8988T (cell line): Measurements from ENCODE around the gene AP3D1.
A peak's percentile ranks its signal among the peaks of the same experiment; 100 is the strongest.
"Not testable (repeated sequence)": the region's sequence is repeated elsewhere in the genome, so short reads cannot be mapped to it uniquely, and the experiment has no call there.

Experiments
- DNase-seq: peaks from one replicate; pipeline ENCODE4 v3.0.0; 2011

AP3D1 gene

DNA sequence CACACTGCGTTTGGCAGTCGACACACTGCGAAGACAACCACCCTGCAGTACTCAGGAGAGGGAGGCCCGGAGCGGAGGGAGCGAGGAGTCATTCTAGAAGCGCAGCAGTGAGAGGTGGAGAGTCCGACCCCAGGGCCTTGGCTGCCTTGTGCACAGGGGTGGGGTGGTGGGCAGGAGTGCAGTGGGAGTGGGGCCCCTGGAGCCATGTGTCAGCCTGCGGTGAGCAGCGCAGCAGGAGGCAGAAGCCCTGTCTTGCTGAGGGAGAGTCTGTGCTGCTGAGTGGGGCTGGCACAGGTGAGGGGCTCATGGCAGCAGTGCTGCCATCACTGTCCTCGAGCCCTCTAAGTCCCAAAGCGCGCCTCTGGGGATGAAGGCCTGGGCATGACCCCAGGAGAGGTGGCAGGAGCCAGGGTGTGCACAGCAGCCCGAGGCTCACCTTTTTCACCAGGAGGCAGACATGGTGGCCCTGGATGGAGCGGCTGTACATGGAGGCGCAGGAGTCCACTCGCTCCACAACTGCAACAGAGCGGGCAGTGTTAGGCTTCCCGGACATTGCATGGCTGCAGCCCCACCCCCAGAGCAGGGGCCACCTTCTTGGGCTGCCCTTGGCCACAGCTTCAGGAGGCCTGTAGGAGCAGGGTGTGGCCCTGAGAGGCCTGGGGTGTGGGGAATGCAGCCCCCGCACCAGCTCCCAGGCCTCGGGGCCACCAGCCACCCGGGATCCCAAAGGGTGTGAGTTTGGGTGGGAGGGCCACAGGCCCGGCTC, 42.9 kb downstream of the AP3D1 start:
- no peak for DNase-seq

DNA sequence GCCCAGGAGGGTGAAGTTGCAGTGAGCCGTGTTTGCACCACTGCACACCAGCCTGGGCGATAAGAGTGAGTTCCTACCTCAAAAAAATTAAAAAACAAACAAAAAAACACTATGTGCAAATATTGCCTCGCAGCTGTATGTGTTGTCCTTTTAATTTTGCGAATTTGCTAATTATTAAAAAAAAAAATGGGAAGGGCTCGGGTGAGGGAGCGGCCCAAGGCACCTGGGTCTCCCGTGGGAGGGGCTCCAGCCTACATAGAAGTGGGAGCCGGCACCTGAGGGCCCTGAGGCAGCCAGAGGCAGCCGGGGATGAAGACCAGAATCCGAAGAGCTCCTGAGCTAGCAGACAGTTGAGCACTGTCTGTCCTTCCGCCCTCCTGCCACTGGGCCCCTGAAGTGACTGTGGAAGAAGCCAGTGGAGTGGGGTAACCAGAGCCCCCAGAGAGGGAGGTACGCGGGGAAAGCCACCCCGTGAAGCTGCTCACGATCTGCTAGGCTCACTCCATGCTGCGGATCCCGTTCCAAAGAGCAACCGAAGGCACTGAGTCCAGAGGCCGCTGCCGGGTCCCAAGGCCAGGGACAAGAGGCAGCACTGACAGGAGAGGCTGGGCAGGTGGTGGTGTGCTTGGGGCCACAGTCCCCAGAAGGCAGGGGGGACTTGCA, 48.2 kb downstream of the AP3D1 start:
- DNase-seq = no peak

- no peak for DNase-seq
Observed at GRCh38 chr19:2101417-2102335, 49.7 kb downstream of the AP3D1 start.

GRCh38 chr19:2100719-2101061, 50.7 kb downstream of the AP3D1 start:
- DNase-seq = no peak

DNA sequence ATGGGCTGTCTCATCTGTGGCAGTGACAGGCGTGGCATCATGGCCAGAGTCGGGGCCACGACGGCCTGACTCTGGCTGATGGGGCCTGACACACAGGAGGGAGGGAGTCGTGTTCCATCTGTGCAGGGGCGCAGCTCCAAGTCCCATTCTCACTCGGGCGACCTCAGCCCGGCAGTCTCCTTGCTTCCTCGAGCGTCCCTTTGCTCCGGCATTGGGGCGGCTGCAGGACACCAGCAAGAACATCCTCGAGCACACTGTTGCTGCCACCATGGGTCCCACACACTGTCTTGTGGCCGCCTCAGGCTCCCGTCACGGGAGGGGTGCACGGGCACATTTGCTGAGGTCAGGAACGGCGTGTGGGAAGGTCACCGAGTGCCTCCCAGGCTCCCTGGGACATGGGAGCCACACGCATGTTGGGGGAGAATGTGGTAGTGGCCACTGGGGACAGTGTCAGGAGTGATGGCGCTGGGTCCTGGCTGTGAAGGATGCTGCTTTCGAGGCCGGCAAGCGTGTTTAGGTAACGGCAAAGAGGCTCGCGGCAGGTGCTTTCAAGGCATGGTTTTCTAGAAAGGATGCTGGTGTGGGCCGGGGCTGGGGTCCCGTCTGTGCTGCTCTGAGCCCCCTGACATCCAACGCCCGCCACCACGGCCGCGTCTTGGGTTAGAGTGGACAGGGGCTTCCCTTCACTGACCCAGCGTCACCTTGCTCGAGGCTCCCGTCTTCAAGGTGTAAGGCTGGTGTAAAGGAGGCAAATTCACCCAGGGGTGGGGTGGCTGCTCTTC, 51.2 kb downstream of the AP3D1 start:
- DNase-seq = no peak

DNA sequence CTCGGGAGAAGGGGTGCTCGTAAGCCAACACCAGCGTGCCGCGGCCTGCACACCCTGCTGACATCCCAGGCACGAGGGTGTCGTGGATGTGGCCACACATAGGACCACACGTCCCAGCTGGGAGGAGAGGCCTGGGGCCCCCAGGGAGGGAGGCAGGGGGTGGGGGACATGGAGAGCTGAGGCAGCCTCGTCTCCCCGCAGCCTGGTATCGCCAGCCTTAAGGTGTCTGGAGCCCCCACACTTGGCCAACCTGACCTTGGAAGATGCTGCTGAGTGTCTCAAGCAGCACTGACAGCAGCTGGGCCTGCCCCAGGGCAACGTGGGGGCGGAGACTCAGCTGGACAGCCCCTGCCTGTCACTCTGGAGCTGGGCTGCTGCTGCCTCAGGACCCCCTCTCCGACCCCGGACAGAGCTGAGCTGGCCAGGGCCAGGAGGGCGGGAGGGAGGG, 52.3 kb downstream of the AP3D1 start:
- DNase-seq = no peak

DNA sequence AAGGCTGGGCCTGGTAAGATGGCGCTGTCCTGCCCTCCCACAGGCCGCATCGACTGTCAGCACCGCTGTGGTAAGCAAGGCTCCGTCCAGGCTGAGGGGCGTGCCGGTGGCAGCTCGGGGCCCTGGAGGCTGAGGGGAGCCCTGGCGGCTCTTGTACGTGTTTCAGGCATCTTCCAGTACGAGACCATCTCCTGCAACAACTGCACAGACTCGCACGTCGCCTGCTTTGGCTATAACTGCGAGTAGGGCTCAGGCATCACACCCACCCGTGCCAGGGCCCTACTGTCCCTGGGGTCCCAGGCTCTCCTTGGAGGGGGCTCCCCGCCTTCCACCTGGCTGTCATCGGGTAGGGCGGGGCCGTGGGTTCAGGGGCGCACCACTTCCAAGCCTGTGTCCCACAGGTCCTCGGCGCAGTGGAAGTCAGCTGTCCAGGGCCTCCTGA, 53.5 kb downstream of the AP3D1 start:
- DNase-seq = no peak

GRCh38 chr19:2097203-2097885, 54.0 kb downstream of the AP3D1 start:
- no peak for DNase-seq

DNA sequence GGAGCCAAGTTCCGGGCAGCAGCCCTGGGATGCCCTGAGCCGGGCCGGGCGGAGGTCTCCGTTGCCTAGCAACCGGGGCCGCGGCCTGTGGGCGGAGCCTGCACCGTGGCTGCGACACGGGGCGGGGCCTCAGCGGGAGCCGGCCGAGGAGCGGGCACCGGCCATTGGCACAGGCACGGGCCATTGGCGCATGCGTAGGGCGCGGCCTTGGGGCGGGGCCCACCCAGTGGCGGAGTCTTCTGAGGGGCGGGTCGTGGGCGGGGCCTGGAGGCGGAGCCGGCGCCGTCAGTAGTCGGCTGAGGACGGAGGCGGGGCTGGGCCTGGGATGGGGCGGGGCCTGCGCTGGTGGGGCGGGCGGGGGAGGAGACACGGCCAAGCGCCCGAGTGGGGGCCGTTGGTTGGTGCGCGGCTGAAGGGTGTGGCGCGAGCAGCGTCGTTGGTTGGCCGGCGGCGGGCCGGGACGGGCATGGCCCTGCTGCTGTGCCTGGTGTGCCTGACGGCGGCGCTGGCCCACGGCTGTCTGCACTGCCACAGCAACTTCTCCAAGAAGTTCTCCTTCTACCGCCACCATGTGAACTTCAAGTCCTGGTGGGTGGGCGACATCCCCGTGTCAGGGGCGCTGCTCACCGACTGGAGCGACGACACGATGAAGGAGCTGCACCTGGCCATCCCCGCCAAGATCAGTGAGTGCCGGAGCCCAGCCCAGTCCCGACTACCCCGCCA, 54.7 kb downstream of the AP3D1 start, which contains the start of gene IZUMO4:
Gene IZUMO4, plus strand, starts transcription at position 436 of the 723 bp plus-strand sequence. Its CDS starts 31 bp downstream, at position 467.
- DNase-seq = peak; percentile 93

DNA sequence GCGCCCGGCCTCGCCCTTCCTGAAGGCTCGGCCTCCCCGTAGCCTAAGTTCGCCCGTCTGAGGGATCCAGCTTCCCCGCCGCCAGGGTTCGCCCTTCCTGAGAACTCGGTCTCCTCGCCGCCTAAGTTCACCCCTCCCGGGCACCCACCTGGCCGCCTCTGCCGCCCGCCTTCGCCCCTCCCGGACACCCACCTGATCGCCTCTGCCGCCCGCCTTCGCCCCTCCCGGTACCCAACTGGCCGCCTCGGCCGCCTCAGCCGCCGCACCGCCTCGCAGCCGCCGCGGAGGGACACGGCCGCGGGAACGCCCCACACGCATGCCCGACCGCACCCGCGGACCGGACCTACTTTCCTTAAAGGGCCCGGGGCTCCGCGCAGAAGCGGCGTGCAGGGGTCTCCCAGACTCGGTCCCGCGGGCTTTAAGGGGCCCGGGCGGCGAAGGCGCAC, 55.3 kb downstream of the AP3D1 start, which contains the start of gene MOB3A:
Gene MOB3A, minus strand, starts transcription at position 293 of the 446 bp plus-strand sequence. CDS start 17,766 bp downstream, outside the sequence.
- DNase-seq = peak; percentile 71

GRCh38 chr19:2091926-2092525, 59.3 kb downstream of the AP3D1 start:
- DNase-seq = not testable (repeated sequence)

DNA sequence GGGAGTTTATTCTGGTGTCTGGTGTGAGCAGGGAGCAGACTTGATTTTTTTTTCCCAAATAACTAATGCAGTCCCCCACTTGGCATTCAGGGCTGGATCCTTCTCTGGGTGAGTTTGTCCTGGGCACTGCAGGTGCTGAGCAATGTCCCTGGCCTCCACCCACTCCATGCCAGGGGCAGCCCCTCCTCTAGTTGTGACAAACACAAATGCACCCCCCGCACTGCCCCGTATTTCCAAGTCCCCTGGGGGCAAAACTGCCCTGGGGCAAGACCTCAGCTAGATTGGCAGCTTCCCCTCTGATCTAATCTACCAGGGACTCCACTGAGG, 61.7 kb downstream of the AP3D1 start:
- DNase-seq = no peak

DNA sequence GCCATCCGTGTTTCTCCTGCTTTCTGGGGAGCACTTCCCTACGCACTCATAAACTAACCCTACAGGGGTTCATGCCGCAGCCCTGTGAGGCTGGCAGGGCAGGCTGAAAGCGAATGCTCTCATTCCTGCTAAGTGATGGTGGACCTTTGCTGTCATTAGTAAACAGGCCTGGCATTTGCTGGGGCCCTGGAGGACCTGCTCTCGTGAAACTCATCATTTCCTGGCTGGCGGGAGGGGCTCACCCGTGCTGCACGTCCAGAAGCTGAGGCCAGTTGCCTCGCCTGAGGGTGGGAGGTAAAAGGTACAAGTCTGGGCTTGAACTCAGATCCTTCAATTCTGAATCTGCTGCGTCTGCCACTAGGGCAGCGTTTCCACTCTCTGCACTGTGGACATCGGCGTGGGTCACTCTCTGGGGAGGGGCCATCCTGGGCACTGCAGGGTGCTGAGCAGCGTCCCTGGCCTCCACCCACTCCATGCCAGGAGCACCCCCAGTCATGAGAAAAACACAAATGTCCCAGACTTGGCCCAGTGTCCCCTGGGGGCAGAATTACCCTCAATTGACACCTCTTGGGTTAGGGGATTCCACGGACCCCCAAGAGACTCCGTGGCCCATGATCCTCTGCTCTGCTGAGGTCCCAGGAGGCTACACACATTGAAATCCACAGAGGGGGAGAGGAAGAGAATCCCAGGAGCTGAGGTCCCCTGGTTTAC, 62.2 kb downstream of the AP3D1 start:
- DNase-seq = no peak

- no peak for DNase-seq
Observed at GRCh38 chr19:2087621-2088100, 63.7 kb downstream of the AP3D1 start.

DNA sequence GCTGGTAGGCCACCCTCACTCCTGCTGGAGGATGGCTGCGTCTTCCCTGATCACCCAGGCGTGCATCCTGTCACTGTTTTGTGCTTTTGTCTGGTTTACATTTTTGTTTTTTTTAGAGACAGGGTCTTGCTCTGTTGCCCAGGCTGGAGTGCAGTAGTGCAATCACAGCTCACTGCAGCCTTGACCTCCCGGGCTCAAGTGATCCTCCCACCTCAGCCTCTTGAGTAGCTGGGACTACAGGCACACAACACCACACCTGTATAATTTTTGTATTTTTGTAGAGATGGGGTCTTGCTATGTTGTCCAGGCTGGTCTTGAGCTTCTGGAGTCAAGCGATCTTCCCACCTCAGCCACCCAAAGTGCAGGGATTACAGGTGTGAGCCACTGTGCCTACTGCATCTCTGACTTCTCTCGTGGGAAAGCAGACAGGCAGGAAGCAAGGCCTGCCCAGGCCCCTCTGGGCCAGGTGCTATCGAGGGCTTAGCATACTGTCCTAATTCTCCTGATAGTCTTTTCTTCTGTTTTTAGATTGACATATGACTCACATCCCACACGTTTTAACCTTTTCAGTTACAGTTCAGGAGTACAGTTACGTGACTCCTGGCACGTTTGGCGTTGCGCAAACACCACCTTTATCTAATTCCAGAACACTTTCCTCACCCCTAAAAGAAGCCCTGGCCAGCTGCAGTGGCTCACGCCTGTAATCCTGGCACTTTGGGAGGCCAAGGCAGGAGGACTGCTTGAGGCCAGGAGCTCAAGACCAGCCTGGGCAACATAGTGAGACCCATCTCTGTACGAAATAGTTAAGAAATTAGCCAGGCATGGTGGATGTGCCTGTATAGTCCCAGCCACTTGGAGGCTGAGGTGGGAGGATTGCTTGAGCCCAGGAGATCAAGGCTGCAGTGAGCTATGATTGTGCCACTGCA, 64.4 kb downstream of the AP3D1 start:
- DNase-seq = not testable (repeated sequence)

DNA sequence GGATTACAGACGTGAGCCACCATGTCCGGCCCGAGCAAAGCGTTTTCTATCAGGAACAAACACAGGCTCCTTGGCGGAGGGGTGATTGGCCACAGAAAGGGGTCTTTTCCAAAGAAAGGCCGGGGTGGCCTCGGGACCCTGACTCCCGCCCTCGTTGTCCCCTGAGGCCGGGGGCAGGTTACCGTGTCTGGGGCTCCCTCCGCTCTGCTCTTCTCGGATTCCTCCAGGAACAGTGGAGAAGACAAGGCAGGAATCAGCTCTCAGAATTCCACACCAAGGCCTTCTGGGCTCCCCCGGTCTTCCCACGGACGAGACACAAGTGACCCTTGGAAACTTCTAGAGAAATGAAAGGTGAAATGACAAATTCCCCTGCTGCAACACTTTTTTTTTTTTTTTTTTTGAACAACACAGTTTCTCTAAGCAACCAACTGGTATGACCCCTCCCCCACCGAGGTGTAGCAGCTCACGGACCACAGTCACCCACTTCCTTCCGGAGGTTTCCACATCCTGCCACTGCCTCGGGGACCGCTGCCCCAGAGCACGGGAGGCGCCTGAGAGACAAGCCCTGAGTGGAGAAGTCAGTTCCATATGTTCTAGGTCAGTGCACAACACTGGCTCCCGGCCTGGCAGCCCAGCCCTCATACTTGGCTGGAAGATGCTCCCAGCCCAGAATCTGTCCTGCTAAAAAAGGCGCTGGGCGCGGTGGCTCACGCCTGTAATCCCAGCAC, 66.2 kb downstream of the AP3D1 start:
- DNase-seq = no peak

- no peak for DNase-seq
Observed at GRCh38 chr19:2083174-2083854, 68.1 kb downstream of the AP3D1 start.
